Bronchial epithelial cell (primary cell): ENCODE data around the gene CDC20. TPM values are rescaled to one million over a fixed set of nuclear protein-coding genes. Genes with fewer than 3 reads are reported as not detected.
A peak's percentile ranks its signal among the peaks of the same experiment; 100 is the strongest.

ENCODE experiments used
- DNase-seq: peaks from one replicate; pipeline ENCODE4 v3.0.0-alpha.2; 2010; ENCODE audit warnings: low read depth
- FAIRE-seq: peaks from 2 replicates; lab custom pipeline; 2011; peaks lifted over from hg19 to GRCh38; lab: Jason Lieb, UNC
- H3K27me3 ChIP-seq: 2 replicates; pipeline ENCODE4 v1.5.1; 2011; ENCODE audit warnings: low read length; ENCODE audit not compliant: control insufficient read depth, insufficient read depth
- H3K36me3 ChIP-seq: 2 replicates; pipeline ENCODE4 v1.5.1; 2011; ENCODE audit warnings: low read length; ENCODE audit not compliant: control insufficient read depth, insufficient read depth
- H3K4me3 ChIP-seq: 2 replicates; pipeline ENCODE4 v1.5.1; 2011; ENCODE audit warnings: mild to moderate bottlenecking, low read depth, low read length, control low read depth
- CTCF ChIP-seq: IDR thresholded peaks from 2 replicates; pipeline ENCODE4 v1.5.1; 2011; ENCODE audit warnings: mild to moderate bottlenecking, moderate library complexity, low read length, control low read depth, inconsistent platforms; ENCODE audit not compliant: insufficient read depth, severe bottlenecking
- total RNA-seq: library from RNA; depleted of rRNA; stranded (reverse); fragments of >200 nt; gene quantifications from 2 replicates; pipeline ENCODE4 v1.2.1, GENCODE V29; 2014

CDC20 gene
- 2.6 and 3.1 TPM in 2 replicates for total RNA-seq

- peaks cover 13% of the 10 kb centered on the region for H3K36me3 ChIP-seq
- peak within 1 kb of the TSS; percentile 67 for H3K4me3 ChIP-seq
- no peaks in the 10 kb centered on the region for H3K27me3 ChIP-seq
- DNase-seq: peak; percentile 92
- FAIRE-seq: no peak
- TF ChIP-seq CTCF: no peak
Measured at GRCh38 chr1:43358746-43359693, at the start of gene CDC20. Gene CDC20, plus strand, starts transcription at chr1:43358981. Its CDS starts 235 bp downstream, at chr1:43359216.

GRCh38 chr1:43309405-43310025 is 49.3 kb upstream of the CDC20 start:
- Histone ChIP-seq H3K36me3 (no peaks in the 10 kb centered on the region), H3K4me3 (no peak overlapping the region), H3K27me3 (no peaks in the 10 kb centered on the region)
- TF ChIP-seq CTCF: no peak
- DNase-seq (no peak), FAIRE-seq (peak; percentile 55)

GRCh38 chr1:43311521-43311920 is 47.3 kb upstream of the CDC20 start:
- FAIRE-seq: no peak
- no peak overlapping the region for H3K4me3 ChIP-seq
- TF ChIP-seq CTCF: no peak
- no peaks in the 10 kb centered on the region for H3K27me3 ChIP-seq
- H3K36me3 ChIP-seq: no peaks in the 10 kb centered on the region
- no peak for DNase-seq

- peak; percentile 40 for FAIRE-seq
- Histone ChIP-seq H3K36me3 (no peaks in the 10 kb centered on the region), H3K27me3 (no peaks in the 10 kb centered on the region), H3K4me3 (no peak overlapping the region)
- no peak for TF ChIP-seq CTCF
- no peak for DNase-seq
Measured at GRCh38 chr1:43312212-43312623, 46.6 kb upstream of the CDC20 start.

GRCh38 chr1:43312663-43313515 is 45.9 kb upstream of the CDC20 start:
- no peak for DNase-seq
- FAIRE-seq: peak; percentile 28
- Histone ChIP-seq H3K27me3 (no peaks in the 10 kb centered on the region), H3K4me3 (no peak overlapping the region), H3K36me3 (no peaks in the 10 kb centered on the region)
- no peak for TF ChIP-seq CTCF
